ENCODE measurements around the gene FAM135A.

GRCh38 chr6:70563530-70563929 is 150.2 kb downstream of the FAM135A start:
- TF ChIP-seq, protein P1, sequence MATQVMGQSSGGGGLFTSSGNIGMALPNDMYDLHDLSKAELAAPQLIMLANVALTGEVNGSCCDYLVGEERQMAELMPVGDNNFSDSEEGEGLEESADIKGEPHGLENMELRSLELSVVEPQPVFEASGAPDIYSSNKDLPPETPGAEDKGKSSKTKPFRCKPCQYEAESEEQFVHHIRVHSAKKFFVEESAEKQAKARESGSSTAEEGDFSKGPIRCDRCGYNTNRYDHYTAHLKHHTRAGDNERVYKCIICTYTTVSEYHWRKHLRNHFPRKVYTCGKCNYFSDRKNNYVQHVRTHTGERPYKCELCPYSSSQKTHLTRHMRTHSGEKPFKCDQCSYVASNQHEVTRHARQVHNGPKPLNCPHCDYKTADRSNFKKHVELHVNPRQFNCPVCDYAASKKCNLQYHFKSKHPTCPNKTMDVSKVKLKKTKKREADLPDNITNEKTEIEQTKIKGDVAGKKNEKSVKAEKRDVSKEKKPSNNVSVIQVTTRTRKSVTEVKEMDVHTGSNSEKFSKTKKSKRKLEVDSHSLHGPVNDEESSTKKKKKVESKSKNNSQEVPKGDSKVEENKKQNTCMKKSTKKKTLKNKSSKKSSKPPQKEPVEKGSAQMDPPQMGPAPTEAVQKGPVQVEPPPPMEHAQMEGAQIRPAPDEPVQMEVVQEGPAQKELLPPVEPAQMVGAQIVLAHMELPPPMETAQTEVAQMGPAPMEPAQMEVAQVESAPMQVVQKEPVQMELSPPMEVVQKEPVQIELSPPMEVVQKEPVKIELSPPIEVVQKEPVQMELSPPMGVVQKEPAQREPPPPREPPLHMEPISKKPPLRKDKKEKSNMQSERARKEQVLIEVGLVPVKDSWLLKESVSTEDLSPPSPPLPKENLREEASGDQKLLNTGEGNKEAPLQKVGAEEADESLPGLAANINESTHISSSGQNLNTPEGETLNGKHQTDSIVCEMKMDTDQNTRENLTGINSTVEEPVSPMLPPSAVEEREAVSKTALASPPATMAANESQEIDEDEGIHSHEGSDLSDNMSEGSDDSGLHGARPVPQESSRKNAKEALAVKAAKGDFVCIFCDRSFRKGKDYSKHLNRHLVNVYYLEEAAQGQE (IDR thresholded peaks at IDR 0.05; ENCODE audit: unreplicated experiment), result no peak
- TF ChIP-seq, protein P2, sequence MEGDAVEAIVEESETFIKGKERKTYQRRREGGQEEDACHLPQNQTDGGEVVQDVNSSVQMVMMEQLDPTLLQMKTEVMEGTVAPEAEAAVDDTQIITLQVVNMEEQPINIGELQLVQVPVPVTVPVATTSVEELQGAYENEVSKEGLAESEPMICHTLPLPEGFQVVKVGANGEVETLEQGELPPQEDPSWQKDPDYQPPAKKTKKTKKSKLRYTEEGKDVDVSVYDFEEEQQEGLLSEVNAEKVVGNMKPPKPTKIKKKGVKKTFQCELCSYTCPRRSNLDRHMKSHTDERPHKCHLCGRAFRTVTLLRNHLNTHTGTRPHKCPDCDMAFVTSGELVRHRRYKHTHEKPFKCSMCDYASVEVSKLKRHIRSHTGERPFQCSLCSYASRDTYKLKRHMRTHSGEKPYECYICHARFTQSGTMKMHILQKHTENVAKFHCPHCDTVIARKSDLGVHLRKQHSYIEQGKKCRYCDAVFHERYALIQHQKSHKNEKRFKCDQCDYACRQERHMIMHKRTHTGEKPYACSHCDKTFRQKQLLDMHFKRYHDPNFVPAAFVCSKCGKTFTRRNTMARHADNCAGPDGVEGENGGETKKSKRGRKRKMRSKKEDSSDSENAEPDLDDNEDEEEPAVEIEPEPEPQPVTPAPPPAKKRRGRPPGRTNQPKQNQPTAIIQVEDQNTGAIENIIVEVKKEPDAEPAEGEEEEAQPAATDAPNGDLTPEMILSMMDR (conservative IDR thresholded peaks at IDR 0.05; ENCODE audit: low read depth in 2 of 2), result no peak
- TF ChIP-seq POLR2AphosphoS5 (IDR thresholded peaks at IDR 0.05; ENCODE audit: low read depth) (no peak), EZH2 (IDR thresholded peaks at IDR 0.05; ENCODE audit: low read depth, unreplicated experiment) (no peak), ZNF114 (CRISPR knock-in tag; IDR thresholded peaks at IDR 0.05) (no peak), EZH2phosphoT487 (IDR thresholded peaks at IDR 0.05; ENCODE audit: unreplicated experiment) (no peak)
